Measurements from ENCODE around the gene EVC2.

EVC2 gene

DNA sequence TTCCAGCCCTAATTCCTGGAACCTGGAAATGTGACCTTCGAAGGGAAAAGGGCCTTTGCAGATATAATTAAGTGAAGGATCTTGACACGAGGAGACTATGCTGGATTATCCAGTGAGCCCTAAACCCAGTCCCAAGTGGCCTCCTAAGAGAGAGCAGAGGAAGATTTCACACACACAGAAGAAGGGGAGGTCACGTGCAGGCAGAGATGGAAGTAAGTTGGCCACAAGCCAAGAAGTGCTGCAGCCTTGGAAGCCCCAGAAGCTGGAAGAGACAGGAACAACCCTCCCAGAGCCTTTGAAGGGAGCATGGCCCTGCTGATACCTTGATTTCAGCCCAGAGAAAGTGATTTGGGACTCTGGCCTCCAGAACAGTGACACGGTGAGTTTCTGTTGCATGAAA lies 51.9 kb downstream of the EVC2 start:
- CTCF ChIA-PET: no interaction called here
- no peak for TF ChIP-seq CTCF (conservative IDR thresholded peaks at IDR 0.05; ENCODE audit: low read depth)
- POLR2A ChIA-PET (ENCODE audit: low non-redundant PET): no interaction called here

DNA sequence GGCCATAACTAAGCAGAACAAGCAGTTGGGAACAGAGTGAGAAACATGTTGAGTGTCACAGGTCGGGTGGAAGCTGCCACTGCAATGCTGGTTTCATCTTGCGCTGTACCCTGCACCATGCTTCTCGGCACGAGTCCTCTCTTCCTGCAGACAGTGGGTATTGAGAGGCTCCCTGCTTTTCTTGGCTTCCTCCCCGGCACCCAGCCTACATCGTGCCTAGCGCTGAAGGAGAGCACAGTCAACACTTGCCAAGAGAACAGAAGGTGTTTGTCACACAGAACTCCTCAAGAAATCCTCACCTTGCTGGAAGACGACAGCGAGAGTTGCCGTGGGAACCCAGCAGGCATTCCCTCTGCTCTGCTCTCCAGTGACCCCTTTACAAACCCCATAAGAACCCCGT lies 53.6 kb downstream of the EVC2 start:
- DNase-seq (ENCODE audit: low spot score): no peak
- POLR2A ChIA-PET (ENCODE audit: low non-redundant PET): no interaction called here
- H3K27ac ChIP-seq: no peak overlapping the region
- no peak for TF ChIP-seq CTCF (conservative IDR thresholded peaks at IDR 0.05; ENCODE audit: low read depth)
- CTCF ChIA-PET: no interaction called here

More for the DNA sequence above, 51.9 kb downstream of the EVC2 start:
- H3K27ac ChIP-seq: no peak overlapping the region
- no peak for DNase-seq (ENCODE audit: low spot score)

GRCh38 chr4:5651089-5651488 lies 57.3 kb downstream of the EVC2 start:
- no peak overlapping the region for H3K27ac ChIP-seq
- no peak for DNase-seq (ENCODE audit: low spot score)
- TF ChIP-seq CTCF (conservative IDR thresholded peaks at IDR 0.05; ENCODE audit: low read depth): no peak
- ChIA-PET CTCF (no interaction called here), POLR2A (ENCODE audit: low non-redundant PET) (no interaction called here)

DNA sequence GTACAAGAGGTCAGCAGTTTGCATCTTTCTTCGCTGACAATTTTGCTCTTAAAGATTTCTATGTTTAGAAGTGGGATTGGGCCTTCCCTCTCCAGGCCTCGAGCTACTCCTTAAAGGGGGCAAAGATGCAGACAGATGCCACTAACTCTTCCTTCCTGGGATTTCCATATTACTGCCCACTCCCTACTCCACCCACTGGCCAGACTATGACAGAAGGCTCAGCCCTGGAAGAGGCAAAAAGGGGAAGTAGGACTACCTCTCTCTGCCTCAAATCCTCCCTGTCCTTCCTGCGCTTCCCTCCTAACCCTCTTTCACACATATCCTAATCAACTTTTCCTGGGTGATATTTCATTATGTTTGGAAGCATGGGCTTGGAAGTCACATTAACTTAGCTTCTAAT lies 58.3 kb downstream of the EVC2 start:
- H3K27ac ChIP-seq: no peak overlapping the region
- ChIA-PET CTCF (no interaction called here), POLR2A (ENCODE audit: low non-redundant PET) (no interaction called here)
- TF ChIP-seq CTCF (conservative IDR thresholded peaks at IDR 0.05; ENCODE audit: low read depth): no peak
- DNase-seq (ENCODE audit: low spot score): no peak

DNA sequence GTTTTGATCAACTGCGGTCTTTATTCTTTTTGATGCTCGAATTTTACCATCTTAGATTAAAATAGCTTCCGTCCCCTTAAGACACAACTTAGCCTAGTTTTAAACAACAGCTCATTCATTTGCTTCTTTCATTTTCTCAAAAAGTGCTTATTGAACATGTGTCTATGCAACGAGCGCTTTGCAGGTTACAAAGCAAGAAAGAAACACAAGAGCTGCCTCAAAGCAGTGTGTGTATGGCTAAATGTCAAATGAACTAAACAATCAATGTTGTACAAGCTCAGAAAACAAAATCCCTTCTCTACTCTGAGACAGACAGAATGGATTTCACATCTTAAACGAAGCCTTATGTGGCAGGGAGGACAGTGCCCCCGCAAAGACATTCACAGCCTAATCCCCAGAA lies 61.0 kb downstream of the EVC2 start:
- ChIA-PET POLR2A (ENCODE audit: low non-redundant PET) (no interaction called here), CTCF (no interaction called here)
- DNase-seq (ENCODE audit: low spot score): no peak
- no peak for TF ChIP-seq CTCF (conservative IDR thresholded peaks at IDR 0.05; ENCODE audit: low read depth)
- no peak overlapping the region for H3K27ac ChIP-seq

DNA sequence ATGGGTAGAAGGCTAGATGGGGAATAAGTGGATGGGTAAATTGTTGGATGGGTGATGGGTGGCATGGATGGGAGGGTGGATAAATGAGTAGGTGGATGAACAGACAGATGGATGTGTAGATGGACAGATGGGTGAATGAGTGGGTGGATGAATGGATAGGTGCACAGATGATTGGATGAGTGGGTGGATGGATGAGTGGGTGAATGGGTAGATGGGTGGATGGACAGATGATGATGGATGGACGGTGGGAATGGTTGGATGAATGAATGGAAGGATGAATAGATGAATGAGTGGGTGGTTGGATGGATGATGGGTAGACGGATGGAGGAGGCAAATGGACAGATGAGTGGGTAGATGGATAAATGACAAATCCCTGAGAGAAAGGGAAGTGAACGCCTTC lies 68.3 kb downstream of the EVC2 start:
- DNase-seq (ENCODE audit: low spot score): no peak
- no peak for TF ChIP-seq CTCF (conservative IDR thresholded peaks at IDR 0.05; ENCODE audit: low read depth)
- POLR2A ChIA-PET (ENCODE audit: low non-redundant PET): no interaction called here
- CTCF ChIA-PET: interaction anchor here (0.7 kb wide), 1 partner anchor 145 kb away, joined by 4 read pairs; no protein-coding TSS in a partner anchor
- H3K27ac ChIP-seq: no peak overlapping the region

DNA sequence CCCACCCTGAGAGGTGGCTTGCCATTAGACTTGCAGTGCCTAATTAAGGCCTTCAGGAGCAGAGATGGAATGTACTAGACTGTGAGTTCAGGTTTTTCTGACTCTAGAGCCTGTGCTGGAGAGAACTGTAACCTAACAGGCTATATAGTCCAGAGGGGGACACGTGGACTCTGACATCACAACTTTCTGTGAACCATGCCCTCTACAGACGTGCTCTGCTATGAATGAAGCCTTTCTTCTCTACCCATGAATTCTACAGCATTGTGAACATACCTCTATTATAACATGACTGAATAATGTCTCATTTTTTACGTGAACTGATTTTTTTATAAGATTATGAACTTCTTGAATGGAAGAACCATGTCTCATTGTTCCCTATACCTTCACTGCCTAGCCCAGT lies 68.8 kb downstream of the EVC2 start:
- no peak overlapping the region for H3K27ac ChIP-seq
- POLR2A ChIA-PET (ENCODE audit: low non-redundant PET): no interaction called here
- CTCF ChIA-PET: no interaction called here
- no peak for DNase-seq (ENCODE audit: low spot score)
- TF ChIP-seq CTCF (conservative IDR thresholded peaks at IDR 0.05; ENCODE audit: low read depth): no peak
